GM23338 (cell line): ENCODE measurements around the gene NEURL3.

Experiments used
- CREB1 ChIP-seq: fragments of 250-450 bp; sonication (Bioruptor Pico); IDR thresholded peaks from 2 replicates; pipeline ENCODE4 v1.5.0; 2020; ENCODE audit warnings: low read depth, mild to moderate bottlenecking, moderate library complexity
- ETS1 ChIP-seq: IDR thresholded peaks from 2 replicates; pipeline ENCODE4 v1.6.1; 2016; ENCODE audit warnings: antibody characterized with exemption
- EZH2 ChIP-seq: fragments of 200-600 bp; sonication (generic); IDR thresholded peaks from one replicate; pipeline ENCODE4 v1.8.0; 2017; ENCODE audit warnings: antibody characterized with exemption, mild to moderate bottlenecking, low read depth; ENCODE audit not compliant: unreplicated experiment
- EZH2phosphoT487 ChIP-seq: fragments of 200-600 bp; sonication (generic); IDR thresholded peaks from one replicate; pipeline ENCODE4 v1.8.1; 2018; ENCODE audit warnings: antibody characterized with exemption; ENCODE audit not compliant: unreplicated experiment
- POLR2AphosphoS5 ChIP-seq: IDR thresholded peaks from 2 replicates; pipeline ENCODE4 v1.6.1; 2016; ENCODE audit warnings: antibody characterized with exemption, low read depth
- REST ChIP-seq: IDR thresholded peaks from one replicate; pipeline ENCODE4 v1.6.1; 2018; ENCODE audit warnings: antibody characterized with exemption; ENCODE audit not compliant: unreplicated experiment
- ZNF114 ChIP-seq: fragments of 250-450 bp; sonication (Bioruptor Pico); IDR thresholded peaks from 2 replicates; pipeline ENCODE4 v1.5.0; 2020; ENCODE audit warnings: mild to moderate bottlenecking, moderate library complexity
- TF ChIP-seq, protein P1 (sequence below), 2 experiments: fragments of 200-600 bp in 1 of 2; sonication (generic) in 1 of 2; conservative IDR thresholded peaks; 2 replicates each; pipeline versions ENCODE4 v1.5.1 to v1.6.1; 2016 to 2017; ENCODE audit warnings: antibody characterized with exemption in 2 of 2, low read depth in 2 of 2, mild to moderate bottlenecking in 2 of 2, moderate library complexity in 1 of 2

DNA sequence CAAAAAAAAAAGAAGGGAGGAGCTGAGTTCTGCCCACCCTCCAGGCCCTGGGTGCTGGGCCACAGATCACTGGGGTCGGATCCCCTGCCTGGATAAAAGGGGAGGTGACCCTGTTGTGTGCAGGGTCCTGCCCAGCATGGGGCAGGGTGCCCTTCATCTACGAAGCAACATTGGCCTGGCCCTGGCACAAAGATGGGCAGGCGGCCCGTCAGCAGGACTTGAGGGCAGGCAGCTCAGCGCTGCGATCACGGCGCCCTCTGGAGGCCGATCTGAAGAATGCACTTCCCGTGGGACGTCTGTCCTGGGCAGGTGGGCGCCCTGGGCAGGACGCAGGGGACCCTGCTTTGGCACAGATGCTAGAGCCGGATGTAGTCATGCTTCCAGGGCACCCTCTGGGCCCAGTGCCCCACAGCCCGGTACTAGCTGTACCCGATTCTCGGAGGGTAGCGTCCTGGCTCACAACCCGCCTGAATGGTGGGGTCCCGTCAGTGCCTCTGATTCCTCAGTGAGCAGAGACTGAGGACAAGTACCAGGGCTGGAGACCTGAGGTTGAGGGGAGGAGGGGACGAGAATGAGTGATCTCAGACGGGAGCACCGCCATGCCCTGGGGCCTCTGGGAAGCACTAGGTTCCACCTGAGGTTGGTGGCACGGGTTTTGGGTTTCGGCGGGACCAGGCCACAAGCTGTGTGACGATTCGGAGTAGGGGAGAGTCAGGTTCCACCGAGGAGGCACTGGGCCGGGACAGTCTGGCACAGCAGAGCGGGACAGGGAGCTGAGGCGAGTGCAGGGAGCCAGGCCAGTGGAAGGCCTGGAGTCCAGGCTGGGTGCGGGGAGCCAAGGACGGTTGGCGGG, 49.4 kb upstream of the NEURL3 start:
- no peak for TF ChIP-seq EZH2
- TF ChIP-seq, protein P1, sequence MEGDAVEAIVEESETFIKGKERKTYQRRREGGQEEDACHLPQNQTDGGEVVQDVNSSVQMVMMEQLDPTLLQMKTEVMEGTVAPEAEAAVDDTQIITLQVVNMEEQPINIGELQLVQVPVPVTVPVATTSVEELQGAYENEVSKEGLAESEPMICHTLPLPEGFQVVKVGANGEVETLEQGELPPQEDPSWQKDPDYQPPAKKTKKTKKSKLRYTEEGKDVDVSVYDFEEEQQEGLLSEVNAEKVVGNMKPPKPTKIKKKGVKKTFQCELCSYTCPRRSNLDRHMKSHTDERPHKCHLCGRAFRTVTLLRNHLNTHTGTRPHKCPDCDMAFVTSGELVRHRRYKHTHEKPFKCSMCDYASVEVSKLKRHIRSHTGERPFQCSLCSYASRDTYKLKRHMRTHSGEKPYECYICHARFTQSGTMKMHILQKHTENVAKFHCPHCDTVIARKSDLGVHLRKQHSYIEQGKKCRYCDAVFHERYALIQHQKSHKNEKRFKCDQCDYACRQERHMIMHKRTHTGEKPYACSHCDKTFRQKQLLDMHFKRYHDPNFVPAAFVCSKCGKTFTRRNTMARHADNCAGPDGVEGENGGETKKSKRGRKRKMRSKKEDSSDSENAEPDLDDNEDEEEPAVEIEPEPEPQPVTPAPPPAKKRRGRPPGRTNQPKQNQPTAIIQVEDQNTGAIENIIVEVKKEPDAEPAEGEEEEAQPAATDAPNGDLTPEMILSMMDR (conservative IDR thresholded peaks at IDR 0.05; ENCODE audit: low read depth in 2 of 2): peak; percentile 88 to 96
- TF ChIP-seq POLR2AphosphoS5: no peak
- no peak for TF ChIP-seq REST
- no peak for TF ChIP-seq CREB1 (CRISPR knock-in tag)
- TF ChIP-seq EZH2phosphoT487: no peak
- no peak for TF ChIP-seq ETS1
- no peak for TF ChIP-seq ZNF114 (CRISPR knock-in tag)
